M059J (cell line): Measurements from ENCODE around the gene CEP70. TPM values are rescaled to one million over a fixed set of nuclear protein-coding genes. Genes with fewer than 3 reads are reported as not detected.
A peak's percentile ranks its signal among the peaks of the same experiment; 100 is the strongest.

ENCODE experiments used
- DNase-seq: peaks from one replicate; pipeline ENCODE4 v3.0.0-alpha.2; 2012; ENCODE audit warnings: low read depth
- total RNA-seq: library from RNA; depleted of rRNA; stranded (reverse); fragments of >200 nt; shearing (Covaris generic); gene quantifications from 2 replicates; pipeline ENCODE4 v1.2.3, GENCODE V29; 2014; rRNA removed

Gene CEP70
- total RNA-seq, 1 experiment from 2014 or later: 42.4 TPM

DNA sequence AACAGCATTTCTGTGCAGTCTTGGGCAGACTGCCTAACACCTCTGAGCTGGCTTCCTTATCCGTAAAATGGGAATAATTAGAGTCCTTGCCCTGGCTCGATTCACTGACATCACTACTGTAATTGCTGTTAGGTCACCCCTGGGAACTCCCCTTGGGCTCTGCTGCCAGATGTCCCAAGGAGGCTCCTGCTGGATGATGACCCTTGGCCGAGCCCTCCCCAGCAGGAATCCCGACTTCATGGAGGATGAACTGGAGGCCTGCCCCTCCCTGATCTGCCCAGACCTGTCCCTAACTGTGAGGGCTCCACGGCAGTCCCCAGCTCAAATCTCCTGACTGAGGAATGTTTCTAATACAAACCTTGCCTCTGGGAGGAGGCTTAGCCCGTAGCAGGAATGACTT, 141.6 kb downstream of the CEP70 start:
- DNase-seq: no peak

- DNase-seq: no peak
Measured at GRCh38 chr3:138451595-138452162, 142.4 kb downstream of the CEP70 start.

DNA sequence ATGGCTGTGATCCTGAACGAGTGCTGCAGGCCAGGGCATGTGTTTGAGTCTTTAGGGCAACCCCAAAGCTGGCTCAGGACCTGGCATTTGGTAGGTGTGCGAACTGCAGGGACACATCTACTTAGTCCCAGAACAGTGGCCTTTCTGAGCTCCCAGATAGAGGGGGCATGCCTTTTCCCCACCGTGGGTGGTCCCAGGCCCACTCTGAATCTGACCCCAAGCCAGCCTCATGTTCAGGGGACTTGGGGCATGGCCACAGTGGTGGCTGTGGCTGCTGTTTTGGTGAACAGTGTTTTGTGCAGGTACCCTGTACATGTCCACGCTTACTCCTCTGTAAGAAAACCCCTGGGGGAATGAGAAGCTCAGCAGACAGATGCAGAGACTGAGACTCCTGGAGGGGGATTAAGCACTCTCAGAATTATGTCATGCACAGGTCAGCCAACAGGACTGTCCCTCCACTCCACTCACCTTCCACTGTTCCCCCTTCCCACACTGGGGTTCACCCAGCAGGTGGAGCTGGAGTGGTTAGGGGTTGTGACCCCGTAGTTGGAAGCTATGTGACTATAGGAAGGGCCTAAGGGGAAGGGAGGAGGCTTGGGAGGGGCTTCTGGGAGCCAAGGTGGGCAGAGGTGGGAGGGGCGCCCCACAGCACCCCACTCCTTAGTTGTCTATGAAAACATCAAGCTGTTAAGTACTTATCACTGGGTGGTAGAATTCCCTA, 143.2 kb downstream of the CEP70 start:
- no peak for DNase-seq

- no peak for DNase-seq
Measured at GRCh38 chr3:138450181-138450580, 143.9 kb downstream of the CEP70 start.

- no peak for DNase-seq
Measured at GRCh38 chr3:138449490-138449889, 144.6 kb downstream of the CEP70 start.

- peak; percentile 25 for DNase-seq
Measured at GRCh38 chr3:138448631-138449030, 145.4 kb downstream of the CEP70 start.

- DNase-seq: no peak
Measured at GRCh38 chr3:138445654-138446053, 148.4 kb downstream of the CEP70 start.

DNA sequence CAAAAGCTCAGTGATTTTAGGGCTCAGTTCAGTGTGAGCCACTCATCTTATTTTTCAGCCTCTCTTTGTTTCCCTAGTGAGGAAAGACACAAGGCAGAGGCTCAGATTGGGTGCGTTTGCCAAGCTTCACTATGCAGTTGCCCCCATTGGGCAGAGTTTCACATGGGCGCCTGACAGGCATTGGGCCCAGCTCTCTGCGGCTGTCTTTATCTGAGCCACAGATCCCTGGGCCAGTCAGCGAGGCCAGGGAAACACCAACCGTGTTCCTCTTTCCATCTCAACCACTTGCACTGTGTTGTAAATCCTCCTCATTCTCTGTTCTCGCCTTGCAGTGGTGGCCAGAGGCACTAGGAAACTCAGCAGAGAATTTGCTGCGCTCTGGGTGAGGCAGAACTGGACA, 148.8 kb downstream of the CEP70 start:
- DNase-seq: no peak

Other genes starting within 250 kb of the CEP70 start
- 11.2 and 14.4 TPM in 2 replicates for gene MRAS, start 245.7 kb downstream of the CEP70 start, total RNA-seq
- gene ESYT3, start 159.6 kb downstream of the CEP70 start, total RNA-seq: 0.15 and 0.52 TPM in 2 replicates
- 17.6 and 18.4 TPM in 2 replicates for gene FAIM, start 14.5 kb upstream of the CEP70 start, total RNA-seq
- 7.6 and 21.9 TPM in 2 replicates for gene PIK3CB, start 240.7 kb upstream of the CEP70 start, total RNA-seq